ENCODE data around the gene WWOX. TPM values are rescaled to one million over a fixed set of nuclear protein-coding genes. Genes with fewer than 3 reads are reported as not detected.

The WWOX gene
- total and polyA plus RNA-seq, 2 donors (not counting 3 experiments of a cell fraction or from before 2014, with no cell fraction given) = 6.2 to 12.5 TPM

DNA sequence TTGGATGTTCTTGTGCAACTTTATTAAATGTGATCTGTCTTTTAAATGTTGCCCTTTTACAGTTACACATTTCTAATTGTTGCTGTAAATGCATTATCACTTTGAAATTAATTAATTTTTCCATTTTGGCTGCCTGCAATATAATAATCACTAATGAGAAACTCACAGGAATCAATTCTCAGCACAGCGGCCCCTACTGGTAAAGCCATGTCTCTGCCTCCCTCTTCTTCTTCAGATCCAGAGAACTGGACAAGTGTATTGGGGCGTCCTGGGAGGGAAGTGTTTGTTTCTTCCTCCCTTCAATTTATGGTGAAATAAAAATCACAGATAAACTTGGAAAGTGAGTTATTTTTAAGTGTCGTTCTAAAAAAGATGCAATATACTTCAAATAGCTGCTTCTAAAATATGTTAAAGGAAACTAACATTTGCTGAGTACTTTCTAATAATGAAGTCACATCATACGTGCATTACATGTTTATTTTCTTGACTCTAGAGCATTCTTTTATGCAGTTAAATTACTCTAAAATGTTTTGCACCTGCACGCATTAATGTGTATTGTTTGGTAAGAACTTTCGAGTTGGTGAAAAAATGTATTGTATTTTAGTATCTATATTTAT is 338.0 kb downstream of the WWOX start:
- FAIRE-seq (no peak), DNase-seq (ENCODE audit: low read depth, low spot score) (peak; percentile 2)
- Histone ChIP-seq H3K4me3 (replicated peaks in 1 of 3; ENCODE audit: insufficient read depth in 1 of 3, low read depth in 1 of 3, low read length in 3 of 3) (no peak overlapping the region), H3K9ac (replicated peaks; ENCODE audit: extremely low read depth, insufficient read depth, low read length) (no peak overlapping the region), H3K4me1 (ENCODE audit: control insufficient read depth, extremely low read depth, insufficient read depth, low read length) (no peaks in the 10 kb centered on the region), H3K9me1 (replicated peaks; ENCODE audit: control insufficient read depth, extremely low read depth, insufficient read depth, low read length) (no peaks in the 10 kb centered on the region), H3K27me3 (ENCODE audit: control insufficient read depth in 2 of 2, insufficient read depth in 2 of 2, low read length in 2 of 2) (no peaks in the 10 kb centered on the region), H3K36me3 (ENCODE audit: control insufficient read depth in 2 of 2, extremely low read depth in 1 of 2, insufficient read depth in 2 of 2, low read length in 2 of 2) (no peaks in the 10 kb centered on the region), H4K20me1 (replicated peaks; ENCODE audit: control insufficient read depth, extremely low read depth, insufficient read depth, low read length) (no peaks in the 10 kb centered on the region), H3K4me2 (ENCODE audit: insufficient read depth, low read length) (no peak overlapping the region), H2AFZ (ENCODE audit: low read depth, low read length) (no peak overlapping the region), H3K9me3 (replicated peaks; ENCODE audit: control insufficient read depth, insufficient read depth, low read length) (peaks cover 2% of the 10 kb centered on the region), H3K27ac (ENCODE audit: insufficient read depth, low read depth, low read length) (no peak overlapping the region), H3K79me2 (ENCODE audit: control insufficient read depth, insufficient read depth, low read length) (no peaks in the 10 kb centered on the region)
- BruUV-seq (replicated peaks) = no TSS peak
- TF ChIP-seq MYC (IDR thresholded peaks at IDR 0.05; ENCODE audit: low read depth, low read length) (no peak), POLR2A (IDR thresholded peaks at IDR 0.05; ENCODE audit: low read depth, low read length) (no peak), POLR2AphosphoS5 (IDR thresholded peaks at IDR 0.05; ENCODE audit: insufficient read depth, low read depth, low read length) (no peak), GATA2 (IDR thresholded peaks at IDR 0.05; ENCODE audit: insufficient read depth, insufficient read length, low read depth, low read length) (no peak), EZH2 (IDR thresholded peaks at IDR 0.05; ENCODE audit: borderline replicate concordance, low read depth, low read length, severe bottlenecking) (no peak), JUN (IDR thresholded peaks at IDR 0.05; ENCODE audit: borderline replicate concordance, insufficient read depth, insufficient read length, low read depth) (no peak)
- TF ChIP-seq, protein P1, sequence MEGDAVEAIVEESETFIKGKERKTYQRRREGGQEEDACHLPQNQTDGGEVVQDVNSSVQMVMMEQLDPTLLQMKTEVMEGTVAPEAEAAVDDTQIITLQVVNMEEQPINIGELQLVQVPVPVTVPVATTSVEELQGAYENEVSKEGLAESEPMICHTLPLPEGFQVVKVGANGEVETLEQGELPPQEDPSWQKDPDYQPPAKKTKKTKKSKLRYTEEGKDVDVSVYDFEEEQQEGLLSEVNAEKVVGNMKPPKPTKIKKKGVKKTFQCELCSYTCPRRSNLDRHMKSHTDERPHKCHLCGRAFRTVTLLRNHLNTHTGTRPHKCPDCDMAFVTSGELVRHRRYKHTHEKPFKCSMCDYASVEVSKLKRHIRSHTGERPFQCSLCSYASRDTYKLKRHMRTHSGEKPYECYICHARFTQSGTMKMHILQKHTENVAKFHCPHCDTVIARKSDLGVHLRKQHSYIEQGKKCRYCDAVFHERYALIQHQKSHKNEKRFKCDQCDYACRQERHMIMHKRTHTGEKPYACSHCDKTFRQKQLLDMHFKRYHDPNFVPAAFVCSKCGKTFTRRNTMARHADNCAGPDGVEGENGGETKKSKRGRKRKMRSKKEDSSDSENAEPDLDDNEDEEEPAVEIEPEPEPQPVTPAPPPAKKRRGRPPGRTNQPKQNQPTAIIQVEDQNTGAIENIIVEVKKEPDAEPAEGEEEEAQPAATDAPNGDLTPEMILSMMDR (IDR thresholded peaks at IDR 0.05; ENCODE audit: extremely low read depth in 1 of 2, insufficient read depth in 1 of 2, low read depth in 1 of 2, low read length in 2 of 2) = peak; percentile 53 to 60
- dilution Hi-C loops (cut with MboI; ENCODE audit: extremely low pct_ligation_motif_present, low sequenced_read_pairs) = no loop called here
- intact Hi-C loops (cut with micrococcal nuclease) = loop anchor here (2.0 kb wide), 1 partner anchor 315 kb away; no protein-coding TSS in a partner anchor
- ChIA-PET POLR2A (no interaction called here), CTCF (no interaction called here)
